HG02588 (cell line): ENCODE results near the gene KLHDC8B.
"Not testable (repeated sequence)": the region's sequence is repeated elsewhere in the genome, so short reads cannot be mapped to it uniquely, and the experiment has no call there.

Source experiments
- ATAC-seq: cut with Tn5 transposase; IDR thresholded peaks from one replicate; pipeline ENCODE4 v1.9.1; 2021; ENCODE audit warnings: mild to moderate bottlenecking, moderate library complexity; ENCODE audit not compliant: unreplicated experiment

KLHDC8B gene

DNA sequence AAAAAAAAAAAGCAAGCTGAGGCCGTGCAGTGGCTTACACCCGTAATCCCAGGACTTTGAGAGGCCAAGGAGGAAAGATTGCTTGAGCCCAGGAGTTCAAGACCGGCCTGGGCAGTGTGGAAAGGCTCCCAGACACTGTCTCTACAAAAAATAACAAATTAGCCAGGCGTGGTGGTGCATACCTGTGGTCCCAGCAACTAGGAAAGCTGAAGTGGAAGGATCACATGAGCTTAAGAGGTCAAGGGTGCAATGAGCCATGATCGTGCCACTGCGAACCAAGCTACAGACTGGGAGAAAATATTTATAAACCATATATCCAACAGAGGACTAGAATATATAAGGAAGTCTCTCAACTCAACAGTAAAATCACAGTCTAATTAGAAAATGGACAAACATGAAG lies 10.0 kb downstream of the KLHDC8B start:
- ATAC-seq, result no peak

- ATAC-seq, result no peak
Measured at GRCh38 chr3:49182682-49183081, 11.3 kb downstream of the KLHDC8B start.

DNA sequence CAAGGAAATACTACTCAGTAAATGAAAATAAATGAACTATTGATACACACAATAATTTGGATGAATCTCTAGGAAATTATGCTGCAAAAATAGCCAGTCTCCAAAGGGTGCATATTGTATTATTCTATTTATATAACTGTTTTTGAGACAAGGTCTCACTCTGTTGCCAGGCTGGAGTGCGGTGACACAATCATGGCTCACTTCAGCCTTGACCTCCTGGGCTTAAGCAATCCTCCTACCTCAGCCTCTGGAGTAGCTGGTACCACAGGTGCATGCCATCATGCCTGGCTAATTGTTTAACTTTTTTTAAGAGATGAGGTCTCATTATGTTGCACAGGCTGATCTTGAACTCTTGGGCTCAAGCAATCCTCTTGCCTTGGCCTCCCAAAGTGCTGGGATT lies 12.5 kb downstream of the KLHDC8B start:
- no peak for ATAC-seq

GRCh38 chr3:49191741-49192140 lies 20.3 kb downstream of the KLHDC8B start:
- no peak for ATAC-seq

GRCh38 chr3:49198161-49198560 lies 26.8 kb downstream of the KLHDC8B start:
- no peak for ATAC-seq

- no peak for ATAC-seq
Measured at GRCh38 chr3:49198611-49199230, 27.3 kb downstream of the KLHDC8B start.

DNA sequence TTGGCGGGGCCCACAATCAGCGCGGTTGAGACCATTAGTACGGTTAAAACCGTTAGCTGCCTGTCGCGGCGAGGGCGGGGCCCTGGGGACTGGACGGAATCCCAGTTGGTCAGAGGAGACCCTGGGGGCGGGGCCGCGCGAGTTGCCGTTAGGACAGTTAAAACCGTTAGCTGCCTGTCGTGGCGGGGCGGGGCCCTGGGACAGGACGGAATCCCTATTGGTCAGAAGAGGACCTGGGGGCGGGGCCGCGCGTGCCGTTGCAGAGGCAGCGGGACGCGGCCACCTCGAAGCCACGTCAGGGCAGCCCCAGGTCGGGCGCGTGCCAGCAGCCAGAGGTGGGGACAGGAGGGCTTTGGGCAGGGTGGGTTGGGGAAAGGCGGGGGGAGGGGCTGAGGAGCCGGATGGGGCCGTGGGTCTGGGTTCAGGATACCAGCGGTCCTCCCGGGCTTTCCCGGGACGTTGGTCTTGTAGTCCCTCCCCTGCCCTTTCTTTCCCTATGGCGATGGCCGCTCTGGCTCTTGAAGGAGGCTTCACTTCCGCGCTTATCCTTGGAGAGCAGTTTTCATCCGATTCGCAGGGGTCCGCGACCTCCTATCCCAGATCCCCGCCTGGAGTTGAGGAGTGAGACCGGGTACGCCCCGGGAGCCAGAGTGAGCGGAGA lies 28.0 kb downstream of the KLHDC8B start:
- ATAC-seq, result no peak

DNA sequence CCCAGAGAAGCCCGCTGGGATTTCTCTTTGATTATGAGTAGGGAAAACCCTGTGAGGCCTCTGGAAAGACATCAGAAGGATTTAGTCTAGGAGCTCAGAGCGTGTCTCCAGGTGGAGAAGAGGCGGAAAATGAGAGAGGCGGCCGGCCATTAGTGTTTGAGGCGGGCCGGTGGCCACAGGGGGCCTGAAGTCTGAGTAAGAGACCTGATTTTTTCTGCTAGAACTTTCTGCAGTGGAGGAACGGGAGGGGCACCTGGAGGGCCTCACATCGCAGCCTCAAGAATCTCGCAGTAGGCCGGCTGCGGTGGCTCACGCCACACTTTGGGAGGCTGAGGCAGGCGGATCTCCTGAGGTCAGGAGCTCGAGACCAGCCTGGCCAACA lies 28.5 kb downstream of the KLHDC8B start:
- no peak for ATAC-seq

- ATAC-seq, result no peak
Measured at GRCh38 chr3:49213541-49213943, 42.1 kb downstream of the KLHDC8B start.

GRCh38 chr3:49213998-49214397 lies 42.6 kb downstream of the KLHDC8B start:
- ATAC-seq, result no peak

DNA sequence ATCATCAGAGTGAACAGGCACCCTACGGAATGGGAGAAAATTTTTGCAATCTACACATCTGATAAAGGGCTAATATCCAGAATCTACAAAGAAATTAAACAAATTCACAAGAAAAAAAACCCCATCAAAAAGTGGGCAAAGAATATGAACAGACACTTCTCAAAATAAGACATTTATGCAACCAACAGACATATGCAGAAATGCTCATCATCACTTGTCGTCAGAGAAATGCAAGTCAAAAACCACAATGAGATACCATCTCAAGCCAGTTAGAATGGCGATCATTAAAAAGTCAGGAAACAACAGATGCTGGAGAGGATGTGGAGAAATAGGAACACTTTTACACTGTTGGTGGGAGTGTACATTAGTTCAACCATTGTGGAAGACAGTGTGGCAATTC lies 45.3 kb downstream of the KLHDC8B start:
- ATAC-seq, result not testable (repeated sequence)

GRCh38 chr3:49217108-49217507 lies 45.7 kb downstream of the KLHDC8B start:
- not testable (repeated sequence) for ATAC-seq

- no peak for ATAC-seq
Measured at GRCh38 chr3:49217688-49218470, 46.5 kb downstream of the KLHDC8B start.

DNA sequence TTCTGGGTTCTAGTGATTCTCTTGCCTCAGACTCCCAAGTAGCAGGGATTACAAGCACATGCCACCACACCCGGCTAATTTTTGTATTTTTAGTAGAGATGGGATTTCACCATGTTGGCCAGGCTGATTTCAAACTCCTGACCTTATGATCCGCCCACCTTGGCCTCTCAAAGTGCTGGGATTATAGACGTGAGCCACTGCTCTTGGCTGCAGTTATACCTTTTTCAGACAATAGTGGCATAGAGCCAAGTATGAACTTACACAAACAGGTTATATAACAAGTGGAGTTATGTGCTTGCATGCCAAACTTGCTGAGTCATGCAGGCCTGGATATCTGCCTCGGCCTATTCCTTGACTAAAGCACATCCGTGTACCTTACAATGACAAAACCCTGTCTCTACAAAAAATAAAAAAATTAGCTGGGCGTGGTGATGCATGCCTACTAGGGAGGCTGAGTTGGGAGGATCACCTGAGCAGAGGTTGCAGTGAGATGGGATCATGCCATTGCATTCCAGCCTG lies 47.1 kb downstream of the KLHDC8B start:
- not testable (repeated sequence) for ATAC-seq

DNA sequence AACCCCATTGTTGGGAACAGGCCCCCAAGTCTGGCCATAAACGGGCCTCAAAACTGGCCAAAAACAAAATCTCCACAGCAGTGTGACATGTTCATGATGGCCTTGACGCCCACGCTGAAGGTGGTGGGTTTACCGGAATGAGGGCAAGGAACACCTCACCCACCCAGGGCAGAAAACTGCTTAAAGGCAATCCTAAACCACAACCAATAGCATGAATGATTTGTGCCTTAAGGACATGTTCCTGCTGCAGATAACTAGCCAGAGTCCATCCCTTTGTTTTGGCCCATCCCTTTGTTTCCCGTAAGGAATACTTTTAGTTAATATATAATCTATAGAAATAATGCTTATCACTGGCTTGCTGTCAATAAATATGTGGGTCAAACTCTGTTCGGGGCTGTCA lies 47.7 kb downstream of the KLHDC8B start:
- no peak for ATAC-seq

DNA sequence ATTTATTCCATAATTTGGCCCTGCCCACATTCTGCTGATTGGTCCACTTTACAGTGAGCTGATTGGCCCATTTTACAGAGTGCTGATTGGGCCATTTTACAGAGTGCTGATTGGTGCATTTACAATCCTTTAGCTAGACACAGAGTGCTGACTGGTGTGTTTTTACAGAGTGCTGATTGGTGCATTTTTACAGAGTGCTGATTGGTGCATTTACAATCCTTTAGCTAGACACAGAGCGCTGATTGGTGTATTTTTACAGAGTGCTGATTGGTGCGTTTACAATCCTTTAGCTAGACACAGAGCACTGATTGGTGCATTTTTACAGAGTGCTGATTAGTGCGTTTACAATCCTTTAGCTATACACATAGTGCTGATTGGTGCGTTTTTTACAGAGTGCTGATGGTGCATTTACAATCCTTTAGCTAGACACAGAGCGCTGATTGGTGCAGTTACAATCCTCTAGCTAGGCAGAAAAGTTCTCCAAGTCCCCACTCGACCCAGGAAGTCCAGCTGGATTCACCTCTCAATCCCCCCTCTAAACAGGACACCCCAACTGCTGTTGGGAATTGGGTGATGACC lies 49.7 kb downstream of the KLHDC8B start:
- ATAC-seq, result not testable (repeated sequence)

GRCh38 chr3:49222002-49222401 lies 50.6 kb downstream of the KLHDC8B start:
- ATAC-seq, result no peak
